Spleen (tissue), 11 donors: ENCODE results near the gene NPC1L1. TPM values are rescaled to one million over a fixed set of nuclear protein-coding genes. Genes with fewer than 3 reads are reported as not detected.

Experiments
- DNase-seq: peaks from one replicate; pipeline ENCODE4 v3.0.0-alpha.2; 2020
- H3K27ac ChIP-seq, 8 donors: fragments of 200-600 bp; sonication (generic) in 7 of 8; 1 replicate in 4 of 8; 2 replicates in 4 of 8; pipeline versions ENCODE4 v1.5.0 to v1.8.0; 2016 to 2021; ENCODE audit warnings: inconsistent platforms in 4 of 8, mild to moderate bottlenecking in 4 of 8, moderate library complexity in 1 of 8
- H3K27me3 ChIP-seq, 7 donors: fragments of 200-600 bp; sonication (generic) in 6 of 7; replicated peaks in 1 of 7; 1 replicate in 4 of 7; 2 replicates in 3 of 7; pipeline versions ENCODE4 v1.5.0 to v1.8.0; 2016 to 2021; ENCODE audit warnings: inconsistent platforms in 3 of 7, mild to moderate bottlenecking in 1 of 7
- H3K36me3 ChIP-seq, 6 donors: fragments of 200-600 bp; sonication (generic) in 5 of 6; 1 replicate in 4 of 6; 2 replicates in 2 of 6; pipeline versions ENCODE4 v1.5.0 to v1.8.0; 2016 to 2021; ENCODE audit warnings: inconsistent platforms in 2 of 6
- H3K4me1 ChIP-seq, 6 donors: fragments of 200-600 bp; sonication (generic) in 5 of 6; 1 replicate in 3 of 6; 2 replicates in 3 of 6; pipeline versions ENCODE4 v1.5.0 to v1.8.0; 2016 to 2021; ENCODE audit warnings: inconsistent platforms in 3 of 6
- H3K4me3 ChIP-seq, 8 donors: fragments of 200-600 bp; sonication (generic) in 7 of 8; 1 replicate in 4 of 8; 2 replicates in 4 of 8; pipeline versions ENCODE4 v1.5.0 to v1.8.0; 2016 to 2021; ENCODE audit warnings: inconsistent platforms in 4 of 8, mild to moderate bottlenecking in 4 of 8, moderate library complexity in 2 of 8
- H3K9me3 ChIP-seq, 8 donors: fragments of 200-600 bp; sonication (generic) in 7 of 8; 1 replicate in 4 of 8; 2 replicates in 4 of 8; pipeline versions ENCODE4 v1.5.0 to v1.8.0; 2016 to 2021; ENCODE audit warnings: inconsistent platforms in 4 of 8
- CTCF ChIP-seq, 11 experiments: fragments of 200-600 bp in 7 of 11; fragments of 450-650 bp in 4 of 11; sonication (generic) in 4 of 11; IDR thresholded peaks in 8 of 11; conservative IDR thresholded peaks in 3 of 11; 1 replicate in 7 of 11; 2 replicates in 4 of 11; pipeline versions ENCODE4 v1.4.0 to v1.8.0; 2016 to 2021; ENCODE audit warnings: antibody characterized with exemption in 11 of 11, inconsistent platforms in 4 of 11, mild to moderate bottlenecking in 1 of 11
- POLR2A ChIP-seq, 3 donors: fragments of 450-650 bp; IDR thresholded peaks; one replicate each; pipeline ENCODE4 v1.5.1; 2017; ENCODE audit warnings: antibody characterized with exemption in 3 of 3, mild to moderate bottlenecking in 1 of 3
- POLR2AphosphoS5 ChIP-seq, 3 donors: sonication (generic); formaldehyde crosslinking; IDR thresholded peaks; one replicate each; pipeline ENCODE4 v1.5.1; 2017; ENCODE audit warnings: antibody characterized with exemption in 3 of 3
- WGBS, 5 donors: extraction: QIAGEN DNeasy Blood & Tissue Kit in 3 of 5; methylation state at CpG; one replicate each; pipeline versions ENCODE4 v1.1.5 to v1.1.7; 2013 to 2018; 5-methylcytosine and 5-hydroxymethylcytosine counted together
- intact Hi-C: fragments of 100-400 bp; cut with DNase I; formaldehyde crosslinking; loops from one replicate; pipeline ENCODE4 v1.15.0; 2023; ENCODE audit warnings: low total_unique reads
- polyA plus RNA-seq, 3 donors: library from polyadenylated mRNA; stranded (reverse); fragments of 200-250 nt; gene quantifications; one replicate each; pipeline ENCODE4 v1.2.1, GENCODE V29; 2013
- total RNA-seq, 7 donors: library from RNA; depleted of rRNA in 3 of 7; stranded (reverse); fragments of >200 nt in 3 of 7; fragmentation: NEBNext Ultra II Directional in 4 of 7; extraction: Animal tissue kit (Norgen Biotek cat#: 25700) in 4 of 7; gene quantifications; one replicate each; pipeline versions ENCODE4 v1.1.0 to v1.2.1, GENCODE V29; 2016 to 2021
- donor health status: healthy with polysubstance abuse.
- donor health status: DM: no; HTN: no; CAD: no; lungs with moderate emphysema.
- donor health status: DM: no; HTN: no; CAD: no.
- donor health status: Bipolar disorder and iron deficiency.
- donor health status: healthy.
- donor health status: DM: no; HTN: no; CAD: no.
- donor health status: DM: yes; HTN: yes; CAD: no.

NPC1L1 gene
- total and polyA plus RNA-seq, 10 donors: 0.02 to 0.07 (median 0.03) TPM; not detected in 6

GRCh38 chr7:44470135-44470479 lies 71.0 kb downstream of the NPC1L1 start:
- Histone ChIP-seq H3K27me3 (no peaks in the 10 kb centered on the region), H3K27ac (no peak overlapping the region), H3K4me1 (peaks cover 13 to 85% (median 42%) of the 10 kb centered on the region in 6 donors), H3K36me3 (peaks cover 0 to 94% (median 45%) of the 10 kb centered on the region in 6 donors), H3K4me3 (no peak overlapping the region), H3K9me3 (no peaks in the 10 kb centered on the region)
- intact Hi-C loops: no loop called here
- 96 to 100% (median 97%) methylated on average over 2 of the region's 2 CpGs for WGBS, 5 donors
- no peak for DNase-seq
- TF ChIP-seq POLR2AphosphoS5 (IDR thresholded peaks at IDR 0.05) (no peak), POLR2A (IDR thresholded peaks at IDR 0.05) (no peak)

GRCh38 chr7:44469461-44470134 lies 71.5 kb downstream of the NPC1L1 start:
- TF ChIP-seq CTCF (IDR thresholded peaks at IDR 0.05 in 8 of 11, conservative IDR thresholded peaks at IDR 0.05 in 3 of 11) (no peak), POLR2AphosphoS5 (IDR thresholded peaks at IDR 0.05) (no peak), POLR2A (IDR thresholded peaks at IDR 0.05) (no peak)

GRCh38 chr7:44467217-44467548 lies 73.9 kb downstream of the NPC1L1 start:
- 96 to 100% (median 96%) methylated on average over 4 of the region's 4 CpGs for WGBS, 5 donors
- H3K27ac ChIP-seq: no peak overlapping the region
- peaks cover 0 to 80% (median 32%) of the 10 kb centered on the region in 6 donors for H3K36me3 ChIP-seq
- intact Hi-C loops: no loop called here
- DNase-seq: no peak
- H3K9me3 ChIP-seq: no peaks in the 10 kb centered on the region
- no peak overlapping the region for H3K4me3 ChIP-seq
- no peaks in the 10 kb centered on the region for H3K27me3 ChIP-seq
- H3K4me1 ChIP-seq: peaks cover 13 to 85% (median 42%) of the 10 kb centered on the region in 6 donors
- no peak for TF ChIP-seq CTCF (IDR thresholded peaks at IDR 0.05 in 8 of 11, conservative IDR thresholded peaks at IDR 0.05 in 3 of 11)
- TF ChIP-seq POLR2AphosphoS5 (IDR thresholded peaks at IDR 0.05): no peak
- no peak for TF ChIP-seq POLR2A (IDR thresholded peaks at IDR 0.05)

More at GRCh38 chr7:44469461-44470134, 71.5 kb downstream of the NPC1L1 start:
- H3K4me1 ChIP-seq: peaks cover 13 to 90% (median 42%) of the 10 kb centered on the region in 6 donors
- 61 to 82% (median 71%) methylated on average over 4 of the region's 4 CpGs for WGBS, 5 donors
- DNase-seq: no peak
- no peak overlapping the region for H3K4me3 ChIP-seq
- no peak overlapping the region for H3K27ac ChIP-seq
- peaks cover 0 to 94% (median 40%) of the 10 kb centered on the region in 6 donors for H3K36me3 ChIP-seq
- intact Hi-C loops: no loop called here
- H3K27me3 ChIP-seq: no peaks in the 10 kb centered on the region
- no peaks in the 10 kb centered on the region for H3K9me3 ChIP-seq

GRCh38 chr7:44466300-44467216 lies 74.6 kb downstream of the NPC1L1 start:
- DNase-seq: no peak
- 66 to 78% (median 76%) methylated on average over 4 of the region's 4 CpGs for WGBS, 5 donors
- H3K4me3 ChIP-seq: no peak overlapping the region
- H3K27me3 ChIP-seq: no peaks in the 10 kb centered on the region
- peaks cover 0 to 74% (median 29%) of the 10 kb centered on the region in 6 donors for H3K36me3 ChIP-seq
- no peaks in the 10 kb centered on the region for H3K9me3 ChIP-seq
- H3K27ac ChIP-seq: no peak overlapping the region
- no peak for TF ChIP-seq POLR2AphosphoS5 (IDR thresholded peaks at IDR 0.05)
- intact Hi-C loops: no loop called here
- peaks cover 18 to 85% (median 48%) of the 10 kb centered on the region in 6 donors for H3K4me1 ChIP-seq

GRCh38 chr7:44465490-44465889 lies 75.6 kb downstream of the NPC1L1 start:
- H3K27me3 ChIP-seq: no peaks in the 10 kb centered on the region
- no peak overlapping the region for H3K4me3 ChIP-seq
- DNase-seq: no peak
- intact Hi-C loops: no loop called here
- H3K9me3 ChIP-seq: no peaks in the 10 kb centered on the region
- peaks cover 28 to 85% (median 58%) of the 10 kb centered on the region in 6 donors for H3K4me1 ChIP-seq
- no peak overlapping the region for H3K27ac ChIP-seq
- TF ChIP-seq CTCF (IDR thresholded peaks at IDR 0.05 in 8 of 11, conservative IDR thresholded peaks at IDR 0.05 in 3 of 11): no peak
- no peak for TF ChIP-seq POLR2AphosphoS5 (IDR thresholded peaks at IDR 0.05)
- TF ChIP-seq POLR2A (IDR thresholded peaks at IDR 0.05): no peak
- peaks cover 0 to 63% (median 24%) of the 10 kb centered on the region in 6 donors for H3K36me3 ChIP-seq
- 76 to 84% (median 84%) methylated on average over 5 of the region's 5 CpGs for WGBS, 5 donors
